ENCODE measurements around the gene ANKRD55. TPM values are rescaled to one million over a fixed set of nuclear protein-coding genes. Genes with fewer than 3 reads are reported as not detected.
A peak's percentile ranks its signal among the peaks of the same experiment; 100 is the strongest.

ANKRD55 gene
- total and polyA plus RNA-seq, 5 donors from 2014 or later, result 4.1 to 9.0 (median 5.7) TPM

- Mint-ChIP-seq H3K4me3 (peak overlapping the region; percentile 59 to 82 (median 72)), H3K4me1 (peaks cover 27 to 68% (median 50%) of the 10 kb centered on the region in 4 donors), H3K27me3 (no peaks in the 10 kb centered on the region), H3K9me3 (no peaks in the 10 kb centered on the region), H3K27ac (peak overlapping the region; percentile 86 to 97 (median 91)), H3K36me3 (no peaks in the 10 kb centered on the region)
- ATAC-seq (ENCODE audit: low read depth in 2 of 2), result peak; percentile 57 to 85
- Histone ChIP-seq H3K9me3 (ENCODE audit: control insufficient read depth in 2 of 2, low read length in 2 of 2) (no peaks in the 10 kb centered on the region), H3K27ac (ENCODE audit: insufficient read depth, low read length, poor library complexity, severe bottlenecking) (peak overlapping the region; percentile 43), H3K4me1 (ENCODE audit: control insufficient read depth, insufficient read depth, low read length, poor library complexity, severe bottlenecking) (peaks cover 29% of the 10 kb centered on the region), H3K27me3 (ENCODE audit: control insufficient read depth, insufficient read depth, low read length) (no peaks in the 10 kb centered on the region), H3K4me3 (ENCODE audit: low read depth, low read length) (peak overlapping the region; percentile 28), H3K36me3 (ENCODE audit: control insufficient read depth, insufficient read depth, low read length) (no peaks in the 10 kb centered on the region)
- peak in 2 of 3 donors; percentile 37 to 90 for DNase-seq
Measured at GRCh38 chr5:56148453-56148971, 84.6 kb downstream of the ANKRD55 start.

- ATAC-seq (ENCODE audit: low read depth in 2 of 2), result no peak
- Mint-ChIP-seq H3K4me3 (peak overlapping the region; percentile 59 to 82 (median 72)), H3K27me3 (no peaks in the 10 kb centered on the region), H3K9me3 (no peaks in the 10 kb centered on the region), H3K27ac (peak overlapping the region; percentile 86 to 97 (median 91)), H3K36me3 (no peaks in the 10 kb centered on the region), H3K4me1 (peaks cover 29 to 68% (median 51%) of the 10 kb centered on the region in 4 donors)
- H3K27me3 ChIP-seq (ENCODE audit: control insufficient read depth, insufficient read depth, low read length), result no peaks in the 10 kb centered on the region
- H3K27ac ChIP-seq (ENCODE audit: insufficient read depth, low read length, poor library complexity, severe bottlenecking), result peak overlapping the region; percentile 43
- H3K36me3 ChIP-seq (ENCODE audit: control insufficient read depth, insufficient read depth, low read length), result no peaks in the 10 kb centered on the region
- peak overlapping the region; percentile 26 for H3K4me3 ChIP-seq (ENCODE audit: low read depth, low read length)
- peaks cover 35% of the 10 kb centered on the region for H3K4me1 ChIP-seq (ENCODE audit: control insufficient read depth, insufficient read depth, low read length, poor library complexity, severe bottlenecking)
- no peaks in the 10 kb centered on the region for H3K9me3 ChIP-seq (ENCODE audit: control insufficient read depth in 2 of 2, low read length in 2 of 2)
- DNase-seq, result no peak
Measured at GRCh38 chr5:56147659-56148230, 85.4 kb downstream of the ANKRD55 start.

DNA sequence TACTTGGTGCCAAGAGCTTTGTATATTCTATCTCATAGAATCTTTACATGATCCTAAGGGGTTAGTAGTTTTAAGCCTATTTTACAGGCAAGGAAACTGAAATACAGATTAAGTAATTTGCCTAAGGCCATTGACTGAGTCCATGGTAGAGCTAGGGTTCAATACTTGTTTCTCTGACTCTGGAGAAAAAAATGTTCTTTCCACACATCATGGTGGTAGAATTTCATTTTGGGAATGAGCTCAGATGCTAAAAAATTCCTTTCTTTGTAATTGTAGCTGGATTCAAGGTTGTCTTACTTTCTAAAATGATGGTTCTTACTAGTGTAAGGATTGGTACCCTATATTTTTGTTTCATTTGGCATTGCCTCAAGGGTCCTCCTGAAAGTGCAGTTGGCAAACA, 86.0 kb downstream of the ANKRD55 start:
- peaks cover 26 to 68% (median 49%) of the 10 kb centered on the region in 4 donors for H3K4me1 Mint-ChIP-seq
- Histone ChIP-seq H3K27me3 (ENCODE audit: control insufficient read depth, insufficient read depth, low read length) (no peaks in the 10 kb centered on the region), H3K36me3 (ENCODE audit: control insufficient read depth, insufficient read depth, low read length) (no peaks in the 10 kb centered on the region), H3K27ac (ENCODE audit: insufficient read depth, low read length, poor library complexity, severe bottlenecking) (peak overlapping the region; percentile 37), H3K4me1 (ENCODE audit: control insufficient read depth, insufficient read depth, low read length, poor library complexity, severe bottlenecking) (peaks cover 37% of the 10 kb centered on the region), H3K9me3 (ENCODE audit: control insufficient read depth in 2 of 2, low read length in 2 of 2) (no peaks in the 10 kb centered on the region), H3K4me3 (ENCODE audit: low read depth, low read length) (no peak overlapping the region)
- no peak for ATAC-seq (ENCODE audit: low read depth in 2 of 2)
- H3K4me3 Mint-ChIP-seq, result no peak overlapping the region
- H3K27me3 Mint-ChIP-seq, result no peaks in the 10 kb centered on the region
- no peaks in the 10 kb centered on the region for H3K9me3 Mint-ChIP-seq
- H3K27ac Mint-ChIP-seq, result peak overlapping the region in 2 of 3 donors; percentile 20 to 97
- no peak for DNase-seq
- no peaks in the 10 kb centered on the region for H3K36me3 Mint-ChIP-seq

GRCh38 chr5:56146674-56147073, 86.5 kb downstream of the ANKRD55 start:
- Histone ChIP-seq H3K27me3 (ENCODE audit: control insufficient read depth, insufficient read depth, low read length) (no peaks in the 10 kb centered on the region), H3K4me1 (ENCODE audit: control insufficient read depth, insufficient read depth, low read length, poor library complexity, severe bottlenecking) (peaks cover 36% of the 10 kb centered on the region), H3K9me3 (ENCODE audit: control insufficient read depth in 2 of 2, low read length in 2 of 2) (no peaks in the 10 kb centered on the region), H3K36me3 (ENCODE audit: control insufficient read depth, insufficient read depth, low read length) (no peaks in the 10 kb centered on the region), H3K27ac (ENCODE audit: insufficient read depth, low read length, poor library complexity, severe bottlenecking) (no peak overlapping the region), H3K4me3 (ENCODE audit: low read depth, low read length) (no peak overlapping the region)
- no peak overlapping the region for H3K4me3 Mint-ChIP-seq
- no peaks in the 10 kb centered on the region for H3K9me3 Mint-ChIP-seq
- peak overlapping the region in 1 of 3 donors; percentile 20 for H3K27ac Mint-ChIP-seq
- DNase-seq (no peak), ATAC-seq (ENCODE audit: low read depth in 2 of 2) (no peak)
- H3K36me3 Mint-ChIP-seq, result no peaks in the 10 kb centered on the region
- H3K27me3 Mint-ChIP-seq, result no peaks in the 10 kb centered on the region
- peaks cover 25 to 69% (median 48%) of the 10 kb centered on the region in 4 donors for H3K4me1 Mint-ChIP-seq

GRCh38 chr5:56145511-56145910, 87.6 kb downstream of the ANKRD55 start:
- Mint-ChIP-seq H3K27ac (peak overlapping the region in 2 of 3 donors; percentile 31 to 80), H3K4me1 (peaks cover 25 to 74% (median 50%) of the 10 kb centered on the region in 4 donors), H3K36me3 (no peaks in the 10 kb centered on the region), H3K27me3 (no peaks in the 10 kb centered on the region), H3K9me3 (no peaks in the 10 kb centered on the region), H3K4me3 (no peak overlapping the region)
- Histone ChIP-seq H3K27ac (ENCODE audit: insufficient read depth, low read length, poor library complexity, severe bottlenecking) (no peak overlapping the region), H3K4me1 (ENCODE audit: control insufficient read depth, insufficient read depth, low read length, poor library complexity, severe bottlenecking) (peaks cover 36% of the 10 kb centered on the region), H3K9me3 (ENCODE audit: control insufficient read depth in 2 of 2, low read length in 2 of 2) (no peaks in the 10 kb centered on the region), H3K27me3 (ENCODE audit: control insufficient read depth, insufficient read depth, low read length) (no peaks in the 10 kb centered on the region), H3K4me3 (ENCODE audit: low read depth, low read length) (no peak overlapping the region), H3K36me3 (ENCODE audit: control insufficient read depth, insufficient read depth, low read length) (no peaks in the 10 kb centered on the region)
- no peak for DNase-seq
- no peak for ATAC-seq (ENCODE audit: low read depth in 2 of 2)

GRCh38 chr5:56145106-56145505, 88.0 kb downstream of the ANKRD55 start:
- Histone ChIP-seq H3K9me3 (ENCODE audit: control insufficient read depth in 2 of 2, low read length in 2 of 2) (no peaks in the 10 kb centered on the region), H3K36me3 (ENCODE audit: control insufficient read depth, insufficient read depth, low read length) (no peaks in the 10 kb centered on the region), H3K27ac (ENCODE audit: insufficient read depth, low read length, poor library complexity, severe bottlenecking) (no peak overlapping the region), H3K4me3 (ENCODE audit: low read depth, low read length) (no peak overlapping the region), H3K27me3 (ENCODE audit: control insufficient read depth, insufficient read depth, low read length) (no peaks in the 10 kb centered on the region), H3K4me1 (ENCODE audit: control insufficient read depth, insufficient read depth, low read length, poor library complexity, severe bottlenecking) (peaks cover 36% of the 10 kb centered on the region)
- ATAC-seq (ENCODE audit: low read depth in 2 of 2), result no peak
- Mint-ChIP-seq H3K4me1 (peaks cover 25 to 75% (median 50%) of the 10 kb centered on the region in 4 donors), H3K36me3 (no peaks in the 10 kb centered on the region), H3K27me3 (no peaks in the 10 kb centered on the region), H3K9me3 (no peaks in the 10 kb centered on the region), H3K4me3 (no peak overlapping the region), H3K27ac (peak overlapping the region; percentile 59 to 80 (median 62))
- no peak for DNase-seq

- H3K36me3 Mint-ChIP-seq, result no peaks in the 10 kb centered on the region
- Histone ChIP-seq H3K27me3 (ENCODE audit: control insufficient read depth, insufficient read depth, low read length) (no peaks in the 10 kb centered on the region), H3K9me3 (ENCODE audit: control insufficient read depth in 2 of 2, low read length in 2 of 2) (no peaks in the 10 kb centered on the region), H3K27ac (ENCODE audit: insufficient read depth, low read length, poor library complexity, severe bottlenecking) (no peak overlapping the region), H3K4me3 (ENCODE audit: low read depth, low read length) (no peak overlapping the region), H3K4me1 (ENCODE audit: control insufficient read depth, insufficient read depth, low read length, poor library complexity, severe bottlenecking) (peaks cover 36% of the 10 kb centered on the region), H3K36me3 (ENCODE audit: control insufficient read depth, insufficient read depth, low read length) (no peaks in the 10 kb centered on the region)
- H3K9me3 Mint-ChIP-seq, result peaks cover 0 to 3% (median 0%) of the 10 kb centered on the region in 7 donors
- no peaks in the 10 kb centered on the region for H3K27me3 Mint-ChIP-seq
- H3K4me1 Mint-ChIP-seq, result peaks cover 25 to 72% (median 48%) of the 10 kb centered on the region in 4 donors
- DNase-seq (no peak), ATAC-seq (ENCODE audit: low read depth in 2 of 2) (no peak)
- no peak overlapping the region for H3K4me3 Mint-ChIP-seq
- peak overlapping the region; percentile 39 to 83 (median 59) for H3K27ac Mint-ChIP-seq
Measured at GRCh38 chr5:56144211-56144610, 88.9 kb downstream of the ANKRD55 start.

GRCh38 chr5:56143373-56143714, 89.8 kb downstream of the ANKRD55 start:
- peaks cover 31% of the 10 kb centered on the region for H3K4me1 ChIP-seq (ENCODE audit: control insufficient read depth, insufficient read depth, low read length, poor library complexity, severe bottlenecking)
- peak overlapping the region in 2 of 4 donors; percentile 27 to 55 for H3K4me3 Mint-ChIP-seq
- no peak for DNase-seq
- no peaks in the 10 kb centered on the region for H3K27me3 ChIP-seq (ENCODE audit: control insufficient read depth, insufficient read depth, low read length)
- peaks cover 0 to 3% (median 0%) of the 10 kb centered on the region in 7 donors for H3K9me3 Mint-ChIP-seq
- no peak for ATAC-seq (ENCODE audit: low read depth in 2 of 2)
- no peak overlapping the region for H3K4me3 ChIP-seq (ENCODE audit: low read depth, low read length)
- H3K27ac ChIP-seq (ENCODE audit: insufficient read depth, low read length, poor library complexity, severe bottlenecking), result no peak overlapping the region
- peak overlapping the region; percentile 59 to 98 (median 60) for H3K27ac Mint-ChIP-seq
- H3K27me3 Mint-ChIP-seq, result no peaks in the 10 kb centered on the region
- no peaks in the 10 kb centered on the region for H3K9me3 ChIP-seq (ENCODE audit: control insufficient read depth in 2 of 2, low read length in 2 of 2)
- no peaks in the 10 kb centered on the region for H3K36me3 ChIP-seq (ENCODE audit: control insufficient read depth, insufficient read depth, low read length)
- H3K36me3 Mint-ChIP-seq, result no peaks in the 10 kb centered on the region
- H3K4me1 Mint-ChIP-seq, result peaks cover 21 to 66% (median 39%) of the 10 kb centered on the region in 4 donors

Data from CD4-positive, CD25-positive, alpha-beta regulatory T cell (primary cell).